Suppressor macrophage treated with lipopolysaccharide for 1 hour (primary cell): ENCODE measurements around the gene CPLX3.
A peak's percentile ranks its signal among the peaks of the same experiment; 100 is the strongest.

Experiments used
- DNase-seq, 3 donors: peaks; one replicate each; pipeline ENCODE4 v3.0.0-alpha.2; 2020 to 2022

The CPLX3 gene

GRCh38 chr15:74802862-74803447 lies 23.5 kb upstream of the CPLX3 start:
- no peak for DNase-seq

DNA sequence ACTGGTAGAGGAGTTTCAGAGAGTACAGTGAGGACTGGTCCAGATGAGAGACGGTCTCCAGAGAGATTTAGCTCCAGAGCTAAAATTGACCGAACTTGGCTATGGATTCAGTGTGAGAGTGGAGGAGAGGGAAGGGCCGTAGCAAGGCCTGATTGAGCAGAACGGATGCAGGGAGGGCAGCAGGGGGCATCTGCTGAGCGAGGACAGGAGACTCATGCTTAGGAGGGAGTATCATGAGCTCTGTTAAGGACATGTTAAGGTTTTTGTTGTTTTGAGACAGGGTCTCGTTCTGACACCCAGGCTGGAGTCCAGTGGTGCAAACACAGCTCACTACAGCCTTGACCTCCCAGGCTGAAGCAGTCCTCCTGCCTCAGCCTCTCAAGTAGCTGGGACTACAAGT lies 21.5 kb upstream of the CPLX3 start:
- no peak for DNase-seq

DNA sequence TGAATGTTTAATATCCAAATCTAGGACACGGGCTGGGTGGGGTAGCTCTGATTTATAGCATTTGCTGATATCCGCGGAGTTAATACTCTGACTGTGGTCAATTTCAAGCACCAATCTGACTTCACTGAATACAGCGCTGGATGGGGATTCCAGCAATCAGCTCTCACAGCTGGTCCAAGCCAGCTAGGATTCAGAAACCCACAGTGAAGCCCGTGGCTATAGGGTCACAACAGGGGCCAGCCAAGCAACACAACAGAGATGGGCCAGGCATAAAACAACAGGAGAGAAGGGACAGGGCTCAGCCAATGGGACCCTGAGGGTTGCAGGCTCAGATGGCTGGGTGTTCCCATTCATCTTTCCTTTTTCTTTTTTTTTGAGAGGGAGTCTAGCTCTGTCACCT lies 19.1 kb upstream of the CPLX3 start:
- no peak for DNase-seq

GRCh38 chr15:74808078-74808839 lies 18.2 kb upstream of the CPLX3 start:
- no peak for DNase-seq

GRCh38 chr15:74808840-74809229 lies 17.6 kb upstream of the CPLX3 start:
- no peak for DNase-seq

- DNase-seq: no peak
Measured at GRCh38 chr15:74809242-74809641, 17.2 kb upstream of the CPLX3 start.

- no peak for DNase-seq
Measured at GRCh38 chr15:74809956-74810355, 16.5 kb upstream of the CPLX3 start.

DNA sequence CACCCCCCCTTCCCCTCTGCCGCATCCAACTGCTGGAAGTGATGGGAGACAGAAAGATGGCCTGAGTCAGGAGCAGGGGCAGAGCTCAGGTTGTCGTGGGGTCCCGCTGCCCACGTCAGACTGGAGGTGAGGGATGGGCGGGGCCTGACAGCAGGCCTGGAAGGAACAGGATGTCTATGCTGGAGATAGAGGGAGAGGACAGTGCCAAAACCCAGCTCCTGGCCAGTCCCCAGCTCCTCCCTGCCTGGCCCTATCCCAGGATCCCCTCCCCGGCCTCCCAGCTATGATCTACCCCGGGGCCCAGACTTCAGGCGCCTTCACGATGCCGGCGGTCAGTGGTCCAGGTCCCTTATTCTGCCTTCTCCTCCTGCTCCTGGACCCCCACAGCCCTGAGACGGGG lies 13.9 kb upstream of the CPLX3 start, which contains the start of gene LMAN1L:
TSS of gene LMAN1L (plus strand) at position 303 of the 400 bp plus-strand sequence. CDS start at position 323, 20 bp downstream.
- DNase-seq: no peak

- peak; percentile 32 to 53 (median 47) for DNase-seq
Measured at GRCh38 chr15:74815121-74815934, 11.1 kb upstream of the CPLX3 start.

DNA sequence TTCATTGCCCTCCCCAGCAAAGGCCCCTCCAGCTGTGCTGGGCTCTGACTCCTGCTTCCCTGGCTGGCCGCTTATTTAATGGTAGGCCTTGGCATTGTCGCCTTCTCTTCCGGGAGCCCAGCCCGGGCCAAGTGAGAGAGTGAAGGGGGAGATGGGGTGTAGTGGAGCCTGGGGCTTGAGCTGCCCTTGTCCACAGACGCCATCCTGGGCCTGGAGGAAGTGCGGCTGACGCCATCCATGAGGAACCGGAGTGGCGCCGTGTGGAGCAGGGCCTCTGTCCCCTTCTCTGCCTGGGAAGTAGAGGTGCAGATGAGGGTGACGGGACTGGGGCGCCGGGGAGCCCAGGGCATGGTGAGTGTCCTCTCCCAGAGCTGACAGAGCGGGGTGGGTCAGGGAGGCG lies 10.5 kb upstream of the CPLX3 start:
- DNase-seq: no peak

DNA sequence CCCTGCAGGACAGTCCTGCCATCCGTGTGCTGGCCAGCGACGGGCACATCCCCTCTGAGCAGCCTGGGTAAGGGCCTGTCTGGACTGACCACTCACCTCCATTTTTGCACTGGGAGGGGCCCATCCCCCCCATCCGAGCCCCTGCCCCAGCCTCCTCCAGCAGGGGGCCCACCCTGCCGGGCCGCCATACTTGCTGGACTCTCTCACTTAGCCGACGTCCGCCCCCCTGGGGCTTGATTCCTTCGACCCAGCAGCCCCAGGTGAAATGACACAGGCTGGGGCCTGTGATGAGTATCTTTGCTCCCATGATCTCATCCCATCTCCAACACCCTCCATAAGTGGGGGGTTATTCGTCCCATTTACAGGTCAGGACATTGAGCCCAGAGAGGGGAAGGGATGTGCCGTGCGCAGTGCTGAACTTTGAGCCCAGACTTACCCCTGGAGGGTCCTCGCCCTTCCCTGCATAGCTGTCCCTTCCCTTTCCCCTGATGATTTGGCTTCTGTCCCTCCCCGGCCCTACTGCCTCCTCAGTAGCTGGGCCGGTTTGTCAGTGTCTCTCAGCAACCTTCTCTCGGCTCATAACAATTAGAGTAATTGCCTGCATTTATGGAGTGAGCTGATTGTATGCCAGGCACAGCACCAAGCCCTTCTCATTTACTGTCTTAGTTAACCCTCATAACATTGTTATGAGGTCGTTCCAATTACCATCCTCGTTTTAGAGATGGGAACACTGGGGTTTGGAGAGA lies 9.6 kb upstream of the CPLX3 start:
- no peak for DNase-seq

DNA sequence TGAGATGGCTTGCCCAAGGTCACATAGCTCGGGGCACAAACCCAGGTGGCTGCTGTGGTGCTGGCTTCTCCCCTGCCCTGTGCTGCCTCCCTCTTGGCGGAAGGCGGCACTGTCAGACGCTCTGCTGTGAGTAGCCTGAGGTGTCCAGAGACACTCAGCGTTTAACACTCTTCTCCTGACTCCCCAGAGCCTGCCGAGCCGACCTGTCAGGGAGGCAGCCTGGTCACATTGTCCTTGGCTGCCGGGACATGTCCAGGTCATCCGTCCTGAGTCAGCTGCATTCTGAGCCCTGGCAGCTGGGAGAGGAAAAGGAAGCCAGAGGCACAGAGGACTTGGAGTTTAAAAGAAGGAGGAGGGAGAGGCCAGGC lies 9.1 kb upstream of the CPLX3 start:
- DNase-seq: no peak

GRCh38 chr15:74820056-74820455 lies 6.4 kb upstream of the CPLX3 start:
- no peak for DNase-seq

GRCh38 chr15:74821091-74821789 lies 5.2 kb upstream of the CPLX3 start:
- peak; percentile 31 to 57 (median 46) for DNase-seq

- no peak for DNase-seq
Measured at GRCh38 chr15:74821790-74822158, 4.7 kb upstream of the CPLX3 start.

- DNase-seq: no peak
Measured at GRCh38 chr15:74822233-74822632, 4.2 kb upstream of the CPLX3 start.

DNA sequence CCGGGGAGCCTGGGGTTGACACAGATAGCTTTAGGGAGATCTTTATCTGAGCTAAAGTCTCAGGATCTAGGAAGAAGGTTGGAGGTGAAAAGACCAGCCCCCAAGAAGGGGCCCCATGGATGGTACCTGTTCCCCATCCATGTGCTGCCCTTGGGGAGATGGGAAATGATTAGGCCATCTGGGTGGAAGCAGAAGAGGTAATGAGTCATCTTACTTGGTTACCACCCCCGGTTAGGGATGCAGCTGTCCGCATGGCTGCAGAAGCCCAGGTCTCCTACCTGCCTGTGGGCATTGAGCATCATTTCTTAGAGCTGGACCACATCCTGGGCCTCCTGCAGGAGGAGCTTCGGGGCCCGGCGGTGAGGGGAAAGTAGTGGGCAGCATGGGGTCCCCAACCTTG lies 3.1 kb upstream of the CPLX3 start:
- no peak for DNase-seq

GRCh38 chr15:74824976-74825375 lies 1.5 kb upstream of the CPLX3 start:
- DNase-seq: no peak

DNA sequence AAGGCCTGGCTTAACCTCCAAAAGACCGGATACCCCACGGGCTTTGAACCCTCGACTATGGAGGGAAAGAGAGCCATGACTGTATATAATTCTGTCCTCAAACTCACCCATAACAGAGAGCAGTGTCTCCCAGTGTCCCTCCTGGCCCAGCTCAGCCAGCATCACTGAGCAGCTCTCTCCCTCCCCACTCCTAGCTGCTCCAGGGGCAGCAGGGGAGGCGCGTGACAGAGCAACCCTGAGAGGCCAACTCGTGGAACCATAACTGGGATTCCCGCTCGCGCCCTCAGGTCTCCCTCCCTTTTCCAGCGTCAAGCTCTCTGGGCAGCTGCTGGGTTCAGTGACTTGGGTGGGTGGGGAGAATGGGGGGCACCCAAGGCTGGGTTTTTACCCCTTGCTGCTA lies 561 bp upstream of the CPLX3 start:
- no peak for DNase-seq

DNA sequence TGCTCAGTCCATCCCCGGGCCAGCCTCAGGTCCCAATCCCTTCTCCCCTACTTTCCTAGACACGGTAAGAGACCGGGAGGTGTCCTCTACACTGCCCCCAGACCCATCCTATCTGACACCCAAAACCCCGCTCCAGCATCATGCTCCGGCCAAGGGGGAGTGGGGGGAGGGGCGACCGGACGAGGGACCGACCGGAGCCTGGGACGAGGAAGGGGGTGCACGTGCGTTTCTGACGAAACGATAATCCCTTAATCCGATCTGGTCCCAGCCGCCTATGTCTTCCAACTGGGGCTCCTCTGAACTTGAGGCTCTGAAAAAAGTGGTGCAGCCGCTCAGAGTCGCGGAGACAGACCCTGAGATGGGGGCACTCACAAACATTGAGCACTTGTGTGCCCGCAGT lies 494 bp downstream of the CPLX3 start:
- DNase-seq: no peak

- no peak for DNase-seq
Measured at GRCh38 chr15:74827614-74828013, 1.2 kb downstream of the CPLX3 start.

- no peak for DNase-seq
Measured at GRCh38 chr15:74828835-74829234, 2.4 kb downstream of the CPLX3 start.

DNA sequence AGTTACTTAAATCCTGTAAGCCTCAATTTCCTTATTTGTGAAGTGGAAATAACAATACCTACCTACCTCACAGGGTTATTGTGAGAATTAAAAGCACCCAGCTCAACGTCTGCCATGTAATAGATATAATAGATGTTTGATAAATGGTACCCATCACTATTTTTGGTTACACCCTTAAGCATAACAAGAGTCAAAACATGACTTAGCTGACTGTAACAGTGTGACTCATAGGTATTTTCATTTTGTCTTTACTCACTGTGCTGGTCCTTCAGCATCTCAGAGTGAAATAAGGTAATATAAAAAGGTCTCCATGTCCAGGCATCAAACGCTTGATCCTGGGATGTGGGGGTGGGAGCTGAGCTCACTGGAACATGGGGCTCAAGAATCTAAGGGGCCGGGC lies 3.1 kb downstream of the CPLX3 start:
- peak in 1 of 3 donors; percentile 15 for DNase-seq
